Measurements from ENCODE around the gene OASL. TPM values are rescaled to one million over a fixed set of nuclear protein-coding genes. Genes with fewer than 3 reads are reported as not detected.

OASL gene
- total RNA-seq, 2 experiments from 2014 or later, result 29.2 to 33.5 TPM

DNA sequence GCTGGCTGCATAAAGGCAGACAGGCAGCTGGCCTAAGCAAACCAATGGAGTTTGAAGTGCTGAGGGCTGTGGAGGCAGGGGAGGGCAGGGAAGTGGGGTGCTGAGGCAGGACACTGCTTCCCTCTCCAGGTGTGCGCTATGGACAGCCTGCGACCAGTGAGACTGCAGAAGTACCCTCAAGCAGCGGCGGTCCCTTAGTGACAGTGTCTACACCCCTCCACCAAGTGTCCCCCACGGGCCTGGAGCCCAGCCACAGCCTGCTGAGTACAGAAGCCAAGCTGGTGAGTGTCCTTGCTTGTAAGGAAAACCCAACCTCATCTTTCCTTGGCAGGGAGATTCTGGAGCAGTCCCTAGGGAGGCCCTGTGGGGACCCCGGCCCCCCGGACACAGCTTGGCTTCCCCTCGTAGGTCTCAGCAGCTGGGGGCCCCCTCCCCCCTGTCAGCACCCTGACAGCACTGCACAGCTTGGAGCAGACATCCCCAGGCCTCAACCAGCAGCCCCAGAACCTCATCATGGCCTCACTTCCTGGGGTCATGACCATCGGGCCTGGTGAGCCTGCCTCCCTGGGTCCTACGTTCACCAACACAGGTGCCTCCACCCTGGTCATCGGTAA lies 42.8 kb downstream of the OASL start:
- no peaks in the 10 kb centered on the region for H3K9me3 Mint-ChIP-seq (ENCODE audit: insufficient read depth)
- no peak overlapping the region for H3K27ac Mint-ChIP-seq
- ATAC-seq, result no peak
- CTCF ChIA-PET, result interaction anchor here (1.0 kb wide), 1 partner anchor 33 kb away, joined by 3 read pairs; no protein-coding TSS in a partner anchor
- H3K4me1 Mint-ChIP-seq (ENCODE audit: low read depth), result peaks cover 5% of the 10 kb centered on the region
- POLR2A ChIA-PET, result no interaction called here
- peaks cover 23% of the 10 kb centered on the region for H3K27me3 Mint-ChIP-seq (ENCODE audit: low read depth)
- H3K4me3 Mint-ChIP-seq, result no peak overlapping the region
- no peak for DNase-seq
- no peaks in the 10 kb centered on the region for H3K36me3 Mint-ChIP-seq (ENCODE audit: low read depth)

GRCh38 chr12:120994589-120995337 lies 44.3 kb downstream of the OASL start:
- POLR2A ChIA-PET, result no interaction called here

GRCh38 chr12:120994059-120994458 lies 45.0 kb downstream of the OASL start:
- H3K27me3 Mint-ChIP-seq (ENCODE audit: low read depth), result peaks cover 23% of the 10 kb centered on the region
- H3K27ac Mint-ChIP-seq, result no peak overlapping the region
- H3K9me3 Mint-ChIP-seq (ENCODE audit: insufficient read depth), result no peaks in the 10 kb centered on the region
- ChIA-PET POLR2A (no interaction called here), CTCF (no interaction called here)
- ATAC-seq (no peak), DNase-seq (no peak)
- no peak overlapping the region for H3K4me3 Mint-ChIP-seq
- H3K4me1 Mint-ChIP-seq (ENCODE audit: low read depth), result no peaks in the 10 kb centered on the region
- no peaks in the 10 kb centered on the region for H3K36me3 Mint-ChIP-seq (ENCODE audit: low read depth)

More at GRCh38 chr12:120994589-120995337, 44.3 kb downstream of the OASL start:
- ATAC-seq (no peak), DNase-seq (no peak)
- no peak overlapping the region for H3K27ac Mint-ChIP-seq
- CTCF ChIA-PET, result no interaction called here
- no peaks in the 10 kb centered on the region for H3K36me3 Mint-ChIP-seq (ENCODE audit: low read depth)
- no peak overlapping the region for H3K4me3 Mint-ChIP-seq
- H3K27me3 Mint-ChIP-seq (ENCODE audit: low read depth), result peaks cover 23% of the 10 kb centered on the region
- no peaks in the 10 kb centered on the region for H3K9me3 Mint-ChIP-seq (ENCODE audit: insufficient read depth)
- no peaks in the 10 kb centered on the region for H3K4me1 Mint-ChIP-seq (ENCODE audit: low read depth)

- ATAC-seq, result no peak
- Mint-ChIP-seq H3K4me3 (no peak overlapping the region), H3K27ac (no peak overlapping the region), H3K9me3 (ENCODE audit: insufficient read depth) (no peaks in the 10 kb centered on the region), H3K27me3 (ENCODE audit: low read depth) (peaks cover 23% of the 10 kb centered on the region), H3K4me1 (ENCODE audit: low read depth) (no peaks in the 10 kb centered on the region), H3K36me3 (ENCODE audit: low read depth) (no peaks in the 10 kb centered on the region)
- DNase-seq, result no peak
- CTCF ChIA-PET, result interaction anchor here (1.2 to 1.4 kb wide), 2 partner anchors 12 to 67 kb away, joined by 4 read pairs; no protein-coding TSS in a partner anchor
- POLR2A ChIA-PET, result no interaction called here
These were observed 45.5 kb downstream of the OASL start for GRCh38 chr12:120993496-120993895.

GRCh38 chr12:120992989-120993388 lies 46.1 kb downstream of the OASL start:
- Mint-ChIP-seq H3K9me3 (ENCODE audit: insufficient read depth) (no peaks in the 10 kb centered on the region), H3K4me1 (ENCODE audit: low read depth) (no peaks in the 10 kb centered on the region), H3K27ac (no peak overlapping the region), H3K27me3 (ENCODE audit: low read depth) (peaks cover 23% of the 10 kb centered on the region), H3K36me3 (ENCODE audit: low read depth) (no peaks in the 10 kb centered on the region), H3K4me3 (no peak overlapping the region)
- DNase-seq (no peak), ATAC-seq (no peak)
- POLR2A ChIA-PET, result no interaction called here
- CTCF ChIA-PET, result interaction anchor here (0.8 to 1.4 kb wide), 3 partner anchors 12 to 410 kb away, joined by 3 to 4 read pairs (median 4); no protein-coding TSS in a partner anchor

- Mint-ChIP-seq H3K4me3 (no peak overlapping the region), H3K9me3 (ENCODE audit: insufficient read depth) (no peaks in the 10 kb centered on the region), H3K36me3 (ENCODE audit: low read depth) (no peaks in the 10 kb centered on the region), H3K27ac (no peak overlapping the region), H3K27me3 (ENCODE audit: low read depth) (peaks cover 23% of the 10 kb centered on the region), H3K4me1 (ENCODE audit: low read depth) (no peaks in the 10 kb centered on the region)
- DNase-seq, result no peak
- no peak for ATAC-seq
- ChIA-PET POLR2A (no interaction called here), CTCF (interaction anchor here (1.0 to 1.4 kb wide), 2 partner anchors 20 to 68 kb away, joined by 3 to 4 read pairs; no protein-coding TSS in a partner anchor)
These were observed 47.1 kb downstream of the OASL start for GRCh38 chr12:120991965-120992364.

- Mint-ChIP-seq H3K9me3 (ENCODE audit: insufficient read depth) (no peaks in the 10 kb centered on the region), H3K4me3 (no peak overlapping the region), H3K4me1 (ENCODE audit: low read depth) (no peaks in the 10 kb centered on the region), H3K27ac (no peak overlapping the region), H3K36me3 (ENCODE audit: low read depth) (no peaks in the 10 kb centered on the region), H3K27me3 (ENCODE audit: low read depth) (peaks cover 21% of the 10 kb centered on the region)
- CTCF ChIA-PET, result no interaction called here
- no peak for DNase-seq
- no peak for ATAC-seq
- POLR2A ChIA-PET, result no interaction called here
These were observed 48.5 kb downstream of the OASL start for GRCh38 chr12:120990487-120991055.

DNA sequence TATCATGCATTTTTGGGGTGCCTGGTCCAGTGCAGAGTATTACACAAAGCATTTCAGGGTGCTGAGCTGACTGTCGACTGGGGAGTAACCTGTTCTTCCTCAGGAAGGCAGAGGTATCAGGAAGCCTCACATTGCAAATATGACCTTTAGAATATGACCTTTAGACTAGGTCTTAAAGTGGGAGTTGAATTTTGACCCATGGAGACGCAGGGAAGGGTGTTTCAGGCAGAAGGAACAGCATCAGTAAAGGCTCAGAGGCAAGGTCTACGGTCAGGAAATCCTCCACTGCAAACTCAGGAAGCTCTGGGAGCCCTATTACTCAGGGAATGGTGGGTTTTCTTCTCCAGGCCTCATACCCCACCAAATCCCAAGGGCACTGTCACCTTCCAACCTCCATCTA lies 49.4 kb downstream of the OASL start:
- Mint-ChIP-seq H3K36me3 (ENCODE audit: low read depth) (no peaks in the 10 kb centered on the region), H3K27me3 (ENCODE audit: low read depth) (peaks cover 12% of the 10 kb centered on the region), H3K9me3 (ENCODE audit: insufficient read depth) (no peaks in the 10 kb centered on the region), H3K27ac (no peak overlapping the region), H3K4me3 (no peak overlapping the region), H3K4me1 (ENCODE audit: low read depth) (no peaks in the 10 kb centered on the region)
- POLR2A ChIA-PET, result no interaction called here
- DNase-seq, result no peak
- ATAC-seq, result no peak
- CTCF ChIA-PET, result interaction anchor here (1.0 to 1.2 kb wide), 2 partner anchors 18 to 156 kb away, joined by 3 read pairs; no protein-coding TSS in a partner anchor

DNA sequence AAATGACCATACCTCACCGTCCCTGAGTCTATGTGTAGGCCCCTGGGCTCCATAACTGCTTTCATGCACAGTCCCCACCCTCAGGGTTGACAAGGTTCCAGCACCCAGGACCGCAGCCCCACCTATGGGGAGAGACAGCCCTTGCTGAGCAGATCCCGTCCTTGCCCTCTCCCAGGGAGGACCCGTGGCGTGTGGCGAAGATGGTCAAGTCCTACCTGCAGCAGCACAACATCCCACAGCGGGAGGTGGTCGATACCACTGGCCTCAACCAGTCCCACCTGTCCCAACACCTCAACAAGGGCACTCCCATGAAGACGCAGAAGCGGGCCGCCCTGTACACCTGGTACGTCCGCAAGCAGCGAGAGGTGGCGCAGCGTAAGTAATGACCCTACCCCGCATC lies 50.4 kb downstream of the OASL start:
- no peaks in the 10 kb centered on the region for H3K9me3 Mint-ChIP-seq (ENCODE audit: insufficient read depth)
- no peaks in the 10 kb centered on the region for H3K36me3 Mint-ChIP-seq (ENCODE audit: low read depth)
- peaks cover 9% of the 10 kb centered on the region for H3K27me3 Mint-ChIP-seq (ENCODE audit: low read depth)
- DNase-seq (no peak), ATAC-seq (no peak)
- no peak overlapping the region for H3K4me3 Mint-ChIP-seq
- POLR2A ChIA-PET, result interaction anchor here (0.7 kb wide), 1 partner anchor 476 kb away, joined by 3 read pairs; no protein-coding TSS in a partner anchor
- H3K4me1 Mint-ChIP-seq (ENCODE audit: low read depth), result no peaks in the 10 kb centered on the region
- no peak overlapping the region for H3K27ac Mint-ChIP-seq
- CTCF ChIA-PET, result interaction anchor here (1.2 kb wide), 1 partner anchor 17 kb away, joined by 3 read pairs; no protein-coding TSS in a partner anchor

GRCh38 chr12:120988234-120988633 lies 50.8 kb downstream of the OASL start:
- DNase-seq (no peak), ATAC-seq (no peak)
- H3K27me3 Mint-ChIP-seq (ENCODE audit: low read depth), result peaks cover 8% of the 10 kb centered on the region
- H3K4me3 Mint-ChIP-seq, result no peak overlapping the region
- no peak overlapping the region for H3K27ac Mint-ChIP-seq
- ChIA-PET CTCF (no interaction called here), POLR2A (no interaction called here)
- no peaks in the 10 kb centered on the region for H3K9me3 Mint-ChIP-seq (ENCODE audit: insufficient read depth)
- no peaks in the 10 kb centered on the region for H3K4me1 Mint-ChIP-seq (ENCODE audit: low read depth)
- no peaks in the 10 kb centered on the region for H3K36me3 Mint-ChIP-seq (ENCODE audit: low read depth)

DNA sequence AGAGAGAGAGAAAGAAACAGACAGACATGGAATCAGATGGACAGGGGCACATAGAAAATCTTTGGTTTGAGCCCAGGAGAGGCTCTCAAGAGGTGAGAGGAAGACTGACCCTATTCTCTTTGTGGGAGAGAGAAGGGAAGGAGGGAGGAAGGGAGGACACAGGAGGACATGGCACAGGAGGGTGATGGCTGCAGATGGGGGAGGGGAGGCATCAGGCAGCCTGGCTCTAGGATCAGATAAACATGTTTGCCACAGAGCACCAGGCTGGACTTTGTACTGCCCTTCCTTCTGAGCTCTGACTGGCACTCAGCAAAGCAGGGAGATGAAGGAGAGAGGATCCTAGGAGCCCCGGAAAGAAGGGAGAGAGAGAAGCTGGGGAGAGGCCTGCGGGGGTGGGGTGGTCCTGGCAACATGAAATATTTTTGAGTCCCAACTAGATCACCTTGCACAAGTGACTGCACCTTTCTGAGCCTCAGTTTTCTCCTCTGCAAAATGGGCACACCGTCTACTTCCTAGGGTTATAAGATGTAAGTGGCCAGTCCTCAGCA lies 54.6 kb downstream of the OASL start:
- no peaks in the 10 kb centered on the region for H3K27me3 Mint-ChIP-seq (ENCODE audit: low read depth)
- no peak for ATAC-seq
- H3K27ac Mint-ChIP-seq, result no peak overlapping the region
- H3K36me3 Mint-ChIP-seq (ENCODE audit: low read depth), result no peaks in the 10 kb centered on the region
- DNase-seq, result no peak
- H3K9me3 Mint-ChIP-seq (ENCODE audit: insufficient read depth), result no peaks in the 10 kb centered on the region
- POLR2A ChIA-PET, result no interaction called here
- CTCF ChIA-PET, result interaction anchor here (1.0 kb wide), 1 partner anchor 29 kb away, joined by 3 read pairs; no protein-coding TSS in a partner anchor
- no peak overlapping the region for H3K4me3 Mint-ChIP-seq
- no peaks in the 10 kb centered on the region for H3K4me1 Mint-ChIP-seq (ENCODE audit: low read depth)

DNA sequence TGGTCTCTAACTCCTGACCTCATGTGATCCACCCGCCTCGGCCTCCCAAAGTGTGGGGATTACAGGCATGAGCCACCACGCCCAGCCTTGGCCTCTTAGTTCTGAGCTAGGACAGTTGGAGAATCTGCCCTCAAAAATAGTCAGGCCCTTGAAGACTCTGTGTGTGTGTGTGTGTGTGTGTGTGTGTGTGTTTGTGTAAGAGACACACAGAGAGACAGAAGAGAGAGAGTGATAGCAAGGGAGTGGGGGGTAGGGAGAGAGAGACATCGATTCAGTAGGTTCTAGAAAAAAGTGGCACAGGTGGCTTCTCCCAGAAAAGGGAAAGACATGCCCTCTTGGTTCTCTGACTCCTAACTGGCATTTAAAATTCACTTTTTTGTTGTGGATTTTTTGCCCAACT lies 55.3 kb downstream of the OASL start:
- no peaks in the 10 kb centered on the region for H3K27me3 Mint-ChIP-seq (ENCODE audit: low read depth)
- ChIA-PET POLR2A (no interaction called here), CTCF (interaction anchor here (1.3 kb wide), 1 partner anchor 12 kb away, joined by 4 read pairs; no protein-coding TSS in a partner anchor)
- DNase-seq, result no peak
- ATAC-seq, result no peak
- no peaks in the 10 kb centered on the region for H3K4me1 Mint-ChIP-seq (ENCODE audit: low read depth)
- H3K36me3 Mint-ChIP-seq (ENCODE audit: low read depth), result no peaks in the 10 kb centered on the region
- H3K27ac Mint-ChIP-seq, result no peak overlapping the region
- no peaks in the 10 kb centered on the region for H3K9me3 Mint-ChIP-seq (ENCODE audit: insufficient read depth)
- H3K4me3 Mint-ChIP-seq, result no peak overlapping the region

Measured in activated CD8-positive, alpha-beta T cell treated with anti-CD3 and anti-CD28 coated beads, Interleukin-2, amount 10 ng/mL, durations not matched to agents 7 days and 5 days (primary cell).